ENCODE results near the gene CD83.
"Not testable (repeated sequence)": the region's sequence is repeated elsewhere in the genome, so short reads cannot be mapped to it uniquely, and the experiment has no call there.

DNA sequence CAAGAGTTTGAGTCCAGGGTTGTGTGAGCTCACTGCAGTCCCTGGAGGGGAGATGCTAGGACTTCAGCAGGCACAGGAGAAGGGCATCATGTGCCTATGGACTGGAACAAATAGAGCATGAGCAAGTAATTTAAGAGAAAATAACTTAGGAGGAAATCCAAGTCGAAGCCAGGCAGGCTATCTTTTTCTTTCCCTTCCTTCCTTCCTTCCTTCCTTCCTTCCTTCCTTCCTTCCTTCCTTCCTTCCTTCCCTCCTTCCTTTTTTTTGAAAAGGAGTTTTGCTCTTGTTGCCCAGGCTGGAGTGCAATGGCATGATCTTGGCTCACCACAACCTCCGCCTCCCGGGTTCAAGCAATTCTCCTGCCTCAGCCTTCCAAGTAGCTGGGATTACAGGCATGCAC is 33.7 kb downstream of the CD83 start:
- not testable (repeated sequence) for TF ChIP-seq CTCF (IDR thresholded peaks at IDR 0.05); POLR2A (IDR thresholded peaks at IDR 0.05; ENCODE audit: low read depth); POLR2AphosphoS5 (IDR thresholded peaks at IDR 0.05); EP300 (IDR thresholded peaks at IDR 0.05)
